Progenitor cell of endocrine pancreas (in vitro differentiated cells): ENCODE measurements around the gene CCND2. TPM values are rescaled to one million over a fixed set of nuclear protein-coding genes. Genes with fewer than 3 reads are reported as not detected.

ENCODE experiments used
- DNase-seq: peaks from one replicate; pipeline ENCODE4 v3.0.0; 2021; ENCODE audit warnings: low spot score; ENCODE audit not compliant: unreplicated experiment
- H3K27ac Mint-ChIP-seq: 2 replicates; pipeline ENCODE4 v1.8.0; 2021; ENCODE audit warnings: mild to moderate bottlenecking, moderate library complexity, mixed read lengths
- H3K27me3 Mint-ChIP-seq: 2 replicates; pipeline ENCODE4 v1.8.0; 2021; ENCODE audit warnings: mixed read lengths
- H3K36me3 Mint-ChIP-seq: 2 replicates; pipeline ENCODE4 v1.8.0; 2022; ENCODE audit warnings: mixed read lengths; ENCODE audit not compliant: insufficient read depth
- H3K4me1 Mint-ChIP-seq: 2 replicates; pipeline ENCODE4 v1.8.0; 2021; ENCODE audit warnings: low read depth, mixed read lengths
- H3K4me3 Mint-ChIP-seq: 2 replicates; pipeline ENCODE4 v1.8.0; 2021; ENCODE audit warnings: low read depth, mild to moderate bottlenecking, moderate library complexity, mixed read lengths
- H3K9me3 Mint-ChIP-seq: 2 replicates; pipeline ENCODE4 v1.8.0; 2021; ENCODE audit warnings: low read depth, mixed read lengths
- total RNA-seq: library from RNA; stranded (reverse); gene quantifications from 2 replicates; pipeline ENCODE4 v1.2.1, GENCODE V29; 2021
- TF ChIP-seq, protein P1 (sequence below): fragments of 200-600 bp; sonication (generic); IDR thresholded peaks from one replicate; pipeline ENCODE4 v1.5.0; 2021; ENCODE audit warnings: antibody characterized with exemption, mild to moderate bottlenecking; ENCODE audit not compliant: unreplicated experiment

CCND2 gene
- total RNA-seq, 1 donor from 2014 or later, result 463 TPM

DNA sequence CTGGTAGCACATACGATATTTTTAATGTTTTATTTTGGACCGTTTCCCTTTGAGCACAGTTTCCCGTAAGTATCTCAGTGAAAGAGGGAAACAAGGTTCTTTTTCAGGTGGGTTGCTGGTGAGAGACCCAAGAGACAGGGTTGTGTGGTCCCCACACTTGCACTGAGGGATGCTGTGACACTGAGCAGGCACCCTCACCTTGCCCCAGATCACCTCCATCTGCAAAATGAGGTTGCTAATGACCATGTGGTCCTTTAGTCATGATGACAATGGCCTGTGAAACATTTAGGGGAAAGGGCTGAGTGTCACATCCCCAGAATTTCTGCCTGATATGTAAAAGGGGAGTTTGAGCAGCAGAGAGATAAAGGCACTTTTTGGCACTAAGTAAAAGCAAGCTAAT is 4.3 kb downstream of the CCND2 start:
- peaks cover 51% of the 10 kb centered on the region for H3K36me3 Mint-ChIP-seq
- H3K9me3 Mint-ChIP-seq, result no peaks in the 10 kb centered on the region
- H3K4me3 Mint-ChIP-seq, result peak overlapping the region; percentile 44
- TF ChIP-seq, protein P1, sequence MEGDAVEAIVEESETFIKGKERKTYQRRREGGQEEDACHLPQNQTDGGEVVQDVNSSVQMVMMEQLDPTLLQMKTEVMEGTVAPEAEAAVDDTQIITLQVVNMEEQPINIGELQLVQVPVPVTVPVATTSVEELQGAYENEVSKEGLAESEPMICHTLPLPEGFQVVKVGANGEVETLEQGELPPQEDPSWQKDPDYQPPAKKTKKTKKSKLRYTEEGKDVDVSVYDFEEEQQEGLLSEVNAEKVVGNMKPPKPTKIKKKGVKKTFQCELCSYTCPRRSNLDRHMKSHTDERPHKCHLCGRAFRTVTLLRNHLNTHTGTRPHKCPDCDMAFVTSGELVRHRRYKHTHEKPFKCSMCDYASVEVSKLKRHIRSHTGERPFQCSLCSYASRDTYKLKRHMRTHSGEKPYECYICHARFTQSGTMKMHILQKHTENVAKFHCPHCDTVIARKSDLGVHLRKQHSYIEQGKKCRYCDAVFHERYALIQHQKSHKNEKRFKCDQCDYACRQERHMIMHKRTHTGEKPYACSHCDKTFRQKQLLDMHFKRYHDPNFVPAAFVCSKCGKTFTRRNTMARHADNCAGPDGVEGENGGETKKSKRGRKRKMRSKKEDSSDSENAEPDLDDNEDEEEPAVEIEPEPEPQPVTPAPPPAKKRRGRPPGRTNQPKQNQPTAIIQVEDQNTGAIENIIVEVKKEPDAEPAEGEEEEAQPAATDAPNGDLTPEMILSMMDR, result no peak
- H3K27ac Mint-ChIP-seq, result peak overlapping the region; percentile 53
- H3K27me3 Mint-ChIP-seq, result no peaks in the 10 kb centered on the region
- peaks cover 42% of the 10 kb centered on the region for H3K4me1 Mint-ChIP-seq
- DNase-seq, result no peak

DNA sequence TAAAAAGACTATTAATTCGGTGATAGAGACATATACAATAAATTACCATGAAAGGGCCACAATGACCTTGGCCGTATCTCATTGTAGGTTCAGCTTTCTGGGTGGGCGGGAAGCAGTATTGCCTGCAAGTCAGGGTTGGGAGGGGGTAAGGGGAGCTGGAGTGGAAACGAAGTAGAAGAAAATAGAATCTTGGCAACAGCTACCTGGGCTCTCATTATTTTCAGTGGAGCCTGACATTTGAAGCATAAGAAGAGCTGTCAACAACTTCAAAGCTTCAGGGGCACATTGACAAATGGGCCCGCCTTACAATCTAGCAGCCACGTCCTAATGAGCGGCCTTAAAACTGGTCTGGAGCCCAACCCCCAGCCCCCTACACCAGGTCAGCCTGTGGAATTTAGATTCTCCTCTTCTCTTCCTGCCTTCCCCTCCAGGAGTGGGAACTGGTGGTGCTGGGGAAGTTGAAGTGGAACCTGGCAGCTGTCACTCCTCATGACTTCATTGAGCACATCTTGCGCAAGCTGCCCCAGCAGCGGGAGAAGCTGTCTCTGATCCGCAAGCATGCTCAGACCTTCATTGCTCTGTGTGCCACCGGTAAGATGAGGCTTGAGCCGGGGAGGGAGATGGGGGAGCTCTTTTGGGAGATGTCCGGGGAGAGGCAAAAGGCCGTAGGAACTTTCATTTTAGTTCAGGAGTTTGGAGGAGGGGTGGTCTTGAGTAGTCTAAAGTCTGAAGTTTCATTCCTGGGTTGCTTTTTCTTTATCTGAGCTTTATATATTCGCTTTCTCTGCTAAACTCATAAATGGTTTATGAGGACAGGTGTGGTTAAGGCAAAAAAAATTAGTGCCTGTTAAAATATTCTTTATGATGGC is 5.0 kb downstream of the CCND2 start:
- Mint-ChIP-seq H3K27ac (peak overlapping the region; percentile 69), H3K9me3 (no peaks in the 10 kb centered on the region), H3K4me3 (peak overlapping the region; percentile 58), H3K36me3 (peaks cover 56% of the 10 kb centered on the region), H3K27me3 (no peaks in the 10 kb centered on the region), H3K4me1 (peaks cover 38% of the 10 kb centered on the region)
- no peak for DNase-seq
- TF ChIP-seq, protein P1, result no peak

DNA sequence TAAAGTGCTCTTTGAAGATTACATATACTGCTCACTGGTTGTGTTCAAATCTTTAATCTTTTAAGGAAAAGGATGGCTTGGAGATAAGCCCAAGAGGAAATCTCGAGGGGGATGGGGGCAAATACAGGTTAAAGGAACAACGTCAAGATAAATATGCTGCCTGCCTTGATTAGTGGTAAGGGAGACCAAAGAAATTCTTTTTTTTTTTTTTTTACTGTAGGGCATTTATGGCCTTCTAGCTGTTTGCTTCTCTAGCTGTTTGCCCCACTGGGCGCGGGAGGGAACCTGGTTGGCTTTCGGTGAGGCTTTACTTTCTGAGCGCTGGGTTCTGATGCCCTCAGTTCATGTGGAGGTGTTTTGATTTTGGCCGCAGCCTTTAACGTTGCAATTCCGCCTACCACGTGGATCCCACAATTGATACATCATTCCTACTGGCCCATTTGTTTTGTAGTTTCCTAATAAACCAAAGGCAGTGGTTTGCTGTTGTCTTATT is 5.7 kb downstream of the CCND2 start:
- H3K27me3 Mint-ChIP-seq, result no peaks in the 10 kb centered on the region
- DNase-seq, result no peak
- peak overlapping the region; percentile 58 for H3K4me3 Mint-ChIP-seq
- H3K36me3 Mint-ChIP-seq, result peaks cover 62% of the 10 kb centered on the region
- peaks cover 38% of the 10 kb centered on the region for H3K4me1 Mint-ChIP-seq
- H3K9me3 Mint-ChIP-seq, result no peaks in the 10 kb centered on the region
- TF ChIP-seq, protein P1, result no peak
- peak overlapping the region; percentile 69 for H3K27ac Mint-ChIP-seq

DNA sequence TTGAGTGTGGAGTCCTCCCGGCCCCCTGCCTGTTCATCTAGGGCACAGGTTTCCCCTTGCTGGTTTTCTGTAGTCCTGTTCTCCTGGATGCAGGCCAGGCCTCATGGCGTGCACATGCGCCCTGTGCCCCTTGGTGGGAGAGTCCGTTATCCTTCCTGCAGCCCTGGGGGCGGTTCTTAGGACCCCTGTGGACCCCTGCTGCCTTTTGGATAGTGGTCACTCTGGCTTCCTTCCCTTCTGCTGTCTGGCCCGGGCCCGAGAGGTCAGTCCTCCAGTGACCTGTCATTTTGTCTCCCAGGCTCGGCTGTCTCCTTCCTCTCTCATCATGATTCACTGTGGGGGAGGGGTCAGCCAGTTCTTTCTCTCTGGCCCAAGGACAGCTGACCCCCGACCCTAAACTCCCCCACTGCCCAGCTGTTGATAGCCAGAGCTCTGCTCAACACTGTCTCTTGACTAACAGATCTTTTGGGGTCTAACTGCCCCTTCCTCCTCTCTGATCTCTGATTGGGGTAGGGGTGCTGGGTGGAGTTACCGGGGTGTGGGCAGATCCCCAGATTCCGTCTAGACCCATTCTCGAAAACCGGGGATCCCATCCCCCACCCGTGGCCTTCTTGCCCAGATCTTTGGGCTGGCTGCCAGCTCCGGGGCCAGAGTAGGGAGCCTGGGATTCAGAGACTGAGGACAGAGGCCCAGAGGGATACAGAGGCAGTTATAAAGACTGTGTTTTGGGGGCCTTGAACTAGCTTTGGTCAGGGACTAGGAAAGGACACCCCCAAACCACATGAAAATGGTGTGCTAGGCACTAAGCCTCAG is 7.0 kb downstream of the CCND2 start:
- Mint-ChIP-seq H3K36me3 (peaks cover 64% of the 10 kb centered on the region), H3K4me3 (no peak overlapping the region), H3K9me3 (no peaks in the 10 kb centered on the region), H3K27me3 (no peaks in the 10 kb centered on the region), H3K27ac (peak overlapping the region; percentile 87), H3K4me1 (peaks cover 40% of the 10 kb centered on the region)
- DNase-seq, result no peak
- TF ChIP-seq, protein P1, result no peak

DNA sequence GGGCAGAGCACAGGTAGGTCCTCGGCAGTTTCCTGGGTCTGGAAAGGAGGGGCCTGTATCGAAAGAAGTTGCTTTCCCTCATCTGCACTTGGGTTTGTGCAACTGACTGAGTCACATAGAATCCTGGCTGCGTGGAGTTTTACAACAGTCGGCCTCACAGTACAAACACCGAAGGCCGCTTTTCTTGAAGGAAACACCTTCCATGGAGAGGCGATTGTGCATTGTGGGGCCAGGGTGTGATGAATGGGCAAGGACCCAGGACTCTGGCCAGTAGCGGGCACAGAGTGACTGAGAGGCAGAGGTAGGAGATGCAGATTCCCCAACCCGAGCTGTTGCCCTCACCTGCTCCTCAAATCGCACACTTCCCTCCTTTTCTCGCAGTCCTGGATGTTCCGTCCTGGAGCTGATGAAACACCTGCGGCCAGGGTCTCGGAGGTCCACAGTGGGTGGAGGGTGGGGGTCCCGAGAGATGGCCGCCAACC is 7.7 kb downstream of the CCND2 start:
- H3K4me1 Mint-ChIP-seq, result peaks cover 35% of the 10 kb centered on the region
- H3K9me3 Mint-ChIP-seq, result no peaks in the 10 kb centered on the region
- H3K4me3 Mint-ChIP-seq, result no peak overlapping the region

More for the DNA sequence above, 7.7 kb downstream of the CCND2 start:
- Mint-ChIP-seq H3K27ac (no peak overlapping the region), H3K36me3 (peaks cover 65% of the 10 kb centered on the region), H3K27me3 (no peaks in the 10 kb centered on the region)
- TF ChIP-seq, protein P1, result no peak
- DNase-seq, result no peak
